ENCODE measurements around the gene QRICH2. TPM values are rescaled to one million over a fixed set of nuclear protein-coding genes. Genes with fewer than 3 reads are reported as not detected.

QRICH2 gene
- total RNA-seq, 1 donor from 2014 or later = 3.8 TPM

GRCh38 chr17:76276461-76277299 lies 31.4 kb downstream of the QRICH2 start:
- no peaks in the 10 kb centered on the region for H4K20me1 ChIP-seq (ENCODE audit: insufficient read depth, low read length)
- FAIRE-seq (no peak), DNase-seq (ENCODE audit: low read depth) (no peak)
- TF ChIP-seq CTCF (IDR thresholded peaks at IDR 0.05; ENCODE audit: insufficient read depth, low read depth, low read length) = no peak
- no peak for TF ChIP-seq EZH2 (IDR thresholded peaks at IDR 0.05; ENCODE audit: insufficient read depth, low read length)
- H3K36me3 ChIP-seq (ENCODE audit: insufficient read depth, low read length) = no peaks in the 10 kb centered on the region
- H3K36me3 Mint-ChIP-seq (ENCODE audit: low read depth, unreplicated experiment) = peaks cover 3% of the 10 kb centered on the region
- H3K4me3 Mint-ChIP-seq (ENCODE audit: unreplicated experiment) = peak overlapping the region; percentile 27
- no peak overlapping the region for H3K27ac ChIP-seq (ENCODE audit: low read depth, low read length)
- H2AFZ ChIP-seq (ENCODE audit: low read depth, low read length) = no peak overlapping the region
- peaks cover 2% of the 10 kb centered on the region for H3K4me1 ChIP-seq (ENCODE audit: insufficient read depth, low read length)
- H3K9ac ChIP-seq (ENCODE audit: low read length) = no peak overlapping the region
- H3K4me2 ChIP-seq (ENCODE audit: low read length) = no peak overlapping the region
- H3K4me1 Mint-ChIP-seq (ENCODE audit: low read depth, unreplicated experiment) = peaks cover 5% of the 10 kb centered on the region
- no peaks in the 10 kb centered on the region for H3K9me3 Mint-ChIP-seq (ENCODE audit: unreplicated experiment)
- H3K27me3 Mint-ChIP-seq (ENCODE audit: low read depth, unreplicated experiment) = no peaks in the 10 kb centered on the region
- peak overlapping the region; percentile 53 for H3K27ac Mint-ChIP-seq (ENCODE audit: unreplicated experiment)
- H3K79me2 ChIP-seq (ENCODE audit: insufficient read depth, low read length) = no peaks in the 10 kb centered on the region
- no peaks in the 10 kb centered on the region for H3K9me3 ChIP-seq (ENCODE audit: insufficient read depth, low read depth, low read length)
- no peaks in the 10 kb centered on the region for H3K27me3 ChIP-seq (ENCODE audit: insufficient read depth, low read length)
- H3K4me3 ChIP-seq (ENCODE audit: insufficient read depth, low read depth, low read length) = no peak overlapping the region

DNA sequence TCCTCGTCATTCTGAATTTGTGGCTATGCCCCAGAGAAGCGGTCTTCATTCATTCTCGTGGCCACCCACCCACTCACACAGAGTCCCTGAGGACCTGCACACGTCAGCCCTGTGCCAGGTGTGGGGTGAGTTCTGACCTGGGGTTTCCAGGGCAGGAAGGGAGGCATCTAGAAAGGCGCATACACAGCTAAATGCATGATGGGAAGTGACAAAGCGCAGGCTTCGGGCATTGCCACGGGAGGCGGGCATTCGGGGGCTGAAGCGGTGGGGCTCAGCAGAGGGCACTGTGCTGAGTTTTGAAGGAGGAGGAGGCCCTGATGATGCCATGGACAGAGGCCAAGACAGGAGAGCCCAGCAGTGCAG lies 32.0 kb downstream of the QRICH2 start:
- Mint-ChIP-seq H3K4me1 (ENCODE audit: low read depth, unreplicated experiment) (peaks cover 5% of the 10 kb centered on the region), H3K36me3 (ENCODE audit: low read depth, unreplicated experiment) (peaks cover 3% of the 10 kb centered on the region), H3K9me3 (ENCODE audit: unreplicated experiment) (no peaks in the 10 kb centered on the region), H3K4me3 (ENCODE audit: unreplicated experiment) (no peak overlapping the region), H3K27ac (ENCODE audit: unreplicated experiment) (no peak overlapping the region), H3K27me3 (ENCODE audit: low read depth, unreplicated experiment) (no peaks in the 10 kb centered on the region)
- Histone ChIP-seq H3K27me3 (ENCODE audit: insufficient read depth, low read length) (no peaks in the 10 kb centered on the region), H3K4me1 (ENCODE audit: insufficient read depth, low read length) (peaks cover 2% of the 10 kb centered on the region), H3K4me2 (ENCODE audit: low read length) (no peak overlapping the region), H3K36me3 (ENCODE audit: insufficient read depth, low read length) (no peaks in the 10 kb centered on the region), H3K4me3 (ENCODE audit: insufficient read depth, low read depth, low read length) (no peak overlapping the region), H3K9ac (ENCODE audit: low read length) (no peak overlapping the region), H3K79me2 (ENCODE audit: insufficient read depth, low read length) (no peaks in the 10 kb centered on the region), H3K27ac (ENCODE audit: low read depth, low read length) (no peak overlapping the region), H4K20me1 (ENCODE audit: insufficient read depth, low read length) (no peaks in the 10 kb centered on the region), H3K9me3 (ENCODE audit: insufficient read depth, low read depth, low read length) (no peaks in the 10 kb centered on the region), H2AFZ (ENCODE audit: low read depth, low read length) (no peak overlapping the region)
- FAIRE-seq = no peak
- no peak for TF ChIP-seq CTCF (IDR thresholded peaks at IDR 0.05; ENCODE audit: insufficient read depth, low read depth, low read length)
- TF ChIP-seq EZH2 (IDR thresholded peaks at IDR 0.05; ENCODE audit: insufficient read depth, low read length) = no peak
- DNase-seq (ENCODE audit: low read depth) = no peak

Data from astrocyte (in vitro differentiated cells and primary cell).